ENCODE results near the gene CPVL.
A peak's percentile ranks its signal among the peaks of the same experiment; 100 is the strongest.

The CPVL gene

GRCh38 chr7:29158795-29159423 lies 12.6 kb upstream of the CPVL start:
- Histone ChIP-seq H3K9me3 (ENCODE audit: insufficient read depth, low read depth, low read length) (peaks cover 1% of the 10 kb centered on the region), H3K79me2 (ENCODE audit: control insufficient read depth, insufficient read depth, low read length, poor library complexity) (no peaks in the 10 kb centered on the region), H4K12ac (ENCODE audit: low read depth, low read length) (no peak overlapping the region), H4K8ac (ENCODE audit: low read depth, low read length) (no peak overlapping the region), H3K36me3 (ENCODE audit: control insufficient read depth in 1 of 2, insufficient read depth in 2 of 2, low read length in 2 of 2) (no peaks in the 10 kb centered on the region), H2AK5ac (ENCODE audit: low read length) (no peak overlapping the region), H3K9ac (ENCODE audit: low read length) (no peak overlapping the region), H3K79me1 (ENCODE audit: low read length) (no peaks in the 10 kb centered on the region), H4K91ac (ENCODE audit: low read depth, low read length) (no peak overlapping the region), H3K23ac (ENCODE audit: low read length) (no peak overlapping the region), H3K27ac (ENCODE audit: low read depth, low read length) (no peak overlapping the region), H3K4me2 (ENCODE audit: low read length) (no peak overlapping the region), H3K4me1 (ENCODE audit: control insufficient read depth in 1 of 2, insufficient read depth in 2 of 2, low read length in 2 of 2) (no peaks in the 10 kb centered on the region), H2AFZ (ENCODE audit: insufficient read depth, low read length, poor library complexity) (no peak overlapping the region), H3K18ac (ENCODE audit: low read length) (no peak overlapping the region), H2BK120ac (ENCODE audit: insufficient read depth, low read length, poor library complexity) (no peak overlapping the region), H3K4me3 (ENCODE audit: low read depth, low read length) (no peak overlapping the region), H2BK12ac (ENCODE audit: low read length) (no peak overlapping the region), H3K27me3 (ENCODE audit: insufficient read depth, low read length) (no peaks in the 10 kb centered on the region), H2BK5ac (ENCODE audit: low read depth, low read length, poor library complexity) (no peak overlapping the region), H3K14ac (ENCODE audit: low read length) (no peak overlapping the region), H3K4ac (ENCODE audit: low read depth, low read length) (no peak overlapping the region)
- no CpG with 5 or more reads among the region's 3 CpGs for WGBS (ENCODE audit: extremely low coverage, insufficient coverage, insufficient read length)
- no peak for DNase-seq

- no peak overlapping the region for H3K23ac ChIP-seq (ENCODE audit: low read length)
- no peak for DNase-seq
- H2BK12ac ChIP-seq (ENCODE audit: low read length) = no peak overlapping the region
- no peak overlapping the region for H3K4ac ChIP-seq (ENCODE audit: low read depth, low read length)
- no peak overlapping the region for H3K18ac ChIP-seq (ENCODE audit: low read length)
- H3K27me3 ChIP-seq (ENCODE audit: insufficient read depth, low read length) = no peaks in the 10 kb centered on the region
- H3K4me2 ChIP-seq (ENCODE audit: low read length) = no peak overlapping the region
- H3K14ac ChIP-seq (ENCODE audit: low read length) = no peak overlapping the region
- H2BK120ac ChIP-seq (ENCODE audit: insufficient read depth, low read length, poor library complexity) = no peak overlapping the region
- no peaks in the 10 kb centered on the region for H3K79me1 ChIP-seq (ENCODE audit: low read length)
- H3K27ac ChIP-seq (ENCODE audit: low read depth, low read length) = no peak overlapping the region
- WGBS (ENCODE audit: extremely low coverage, insufficient coverage, insufficient read length) = no CpG with 5 or more reads among the region's 5 CpGs
- H2AFZ ChIP-seq (ENCODE audit: insufficient read depth, low read length, poor library complexity) = no peak overlapping the region
- H4K8ac ChIP-seq (ENCODE audit: low read depth, low read length) = no peak overlapping the region
- H2BK5ac ChIP-seq (ENCODE audit: low read depth, low read length, poor library complexity) = no peak overlapping the region
- no peak overlapping the region for H4K12ac ChIP-seq (ENCODE audit: low read depth, low read length)
- no peak overlapping the region for H4K91ac ChIP-seq (ENCODE audit: low read depth, low read length)
- H3K4me3 ChIP-seq (ENCODE audit: low read depth, low read length) = no peak overlapping the region
- H3K36me3 ChIP-seq (ENCODE audit: control insufficient read depth in 1 of 2, insufficient read depth in 2 of 2, low read length in 2 of 2) = no peaks in the 10 kb centered on the region
- H3K79me2 ChIP-seq (ENCODE audit: control insufficient read depth, insufficient read depth, low read length, poor library complexity) = no peaks in the 10 kb centered on the region
- no peaks in the 10 kb centered on the region for H3K4me1 ChIP-seq (ENCODE audit: control insufficient read depth in 1 of 2, insufficient read depth in 2 of 2, low read length in 2 of 2)
- H2AK5ac ChIP-seq (ENCODE audit: low read length) = no peak overlapping the region
- no peak overlapping the region for H3K9ac ChIP-seq (ENCODE audit: low read length)
- H3K9me3 ChIP-seq (ENCODE audit: insufficient read depth, low read depth, low read length) = peaks cover 1% of the 10 kb centered on the region
Observed at GRCh38 chr7:29156907-29157452, 10.6 kb upstream of the CPVL start.

- Histone ChIP-seq H2BK5ac (ENCODE audit: low read depth, low read length, poor library complexity) (no peak overlapping the region), H2BK120ac (ENCODE audit: insufficient read depth, low read length, poor library complexity) (no peak overlapping the region), H3K4me2 (ENCODE audit: low read length) (no peak overlapping the region), H3K36me3 (ENCODE audit: control insufficient read depth in 1 of 2, insufficient read depth in 2 of 2, low read length in 2 of 2) (no peaks in the 10 kb centered on the region), H3K27me3 (ENCODE audit: insufficient read depth, low read length) (no peaks in the 10 kb centered on the region), H3K4ac (ENCODE audit: low read depth, low read length) (no peak overlapping the region), H3K9me3 (ENCODE audit: insufficient read depth, low read depth, low read length) (peaks cover 1% of the 10 kb centered on the region), H4K12ac (ENCODE audit: low read depth, low read length) (no peak overlapping the region), H2BK12ac (ENCODE audit: low read length) (no peak overlapping the region), H3K79me2 (ENCODE audit: control insufficient read depth, insufficient read depth, low read length, poor library complexity) (no peaks in the 10 kb centered on the region), H3K4me1 (ENCODE audit: control insufficient read depth in 1 of 2, insufficient read depth in 2 of 2, low read length in 2 of 2) (no peaks in the 10 kb centered on the region), H3K27ac (ENCODE audit: low read depth, low read length) (no peak overlapping the region), H3K9ac (ENCODE audit: low read length) (no peak overlapping the region), H4K8ac (ENCODE audit: low read depth, low read length) (no peak overlapping the region), H2AK5ac (ENCODE audit: low read length) (no peak overlapping the region), H2AFZ (ENCODE audit: insufficient read depth, low read length, poor library complexity) (no peak overlapping the region), H3K14ac (ENCODE audit: low read length) (no peak overlapping the region), H3K23ac (ENCODE audit: low read length) (no peak overlapping the region), H3K4me3 (ENCODE audit: low read depth, low read length) (no peak overlapping the region), H3K79me1 (ENCODE audit: low read length) (no peaks in the 10 kb centered on the region), H3K18ac (ENCODE audit: low read length) (no peak overlapping the region), H4K91ac (ENCODE audit: low read depth, low read length) (no peak overlapping the region)
- no CpG with 5 or more reads among the region's 2 CpGs for WGBS (ENCODE audit: extremely low coverage, insufficient coverage, insufficient read length)
- DNase-seq = peak; percentile 80 to 86
Observed at GRCh38 chr7:29154076-29154475, 7.7 kb upstream of the CPVL start.

GRCh38 chr7:29150856-29151255 lies 4.5 kb upstream of the CPVL start:
- DNase-seq = no peak
- H3K36me3 ChIP-seq (ENCODE audit: control insufficient read depth in 1 of 2, insufficient read depth in 2 of 2, low read length in 2 of 2) = no peaks in the 10 kb centered on the region
- no peak overlapping the region for H3K4me3 ChIP-seq (ENCODE audit: low read depth, low read length)
- peaks cover 5% of the 10 kb centered on the region in 2 experiments for H3K4me1 ChIP-seq (ENCODE audit: control insufficient read depth in 1 of 2, insufficient read depth in 2 of 2, low read length in 2 of 2)
- H4K91ac ChIP-seq (ENCODE audit: low read depth, low read length) = no peak overlapping the region
- no peak overlapping the region for H3K23ac ChIP-seq (ENCODE audit: low read length)
- no peak overlapping the region for H3K27ac ChIP-seq (ENCODE audit: low read depth, low read length)
- no peak overlapping the region for H2AK5ac ChIP-seq (ENCODE audit: low read length)
- no peak overlapping the region for H2BK120ac ChIP-seq (ENCODE audit: insufficient read depth, low read length, poor library complexity)
- H2BK5ac ChIP-seq (ENCODE audit: low read depth, low read length, poor library complexity) = no peak overlapping the region
- H3K18ac ChIP-seq (ENCODE audit: low read length) = no peak overlapping the region
- peaks cover 5% of the 10 kb centered on the region for H3K79me1 ChIP-seq (ENCODE audit: low read length)
- H2BK12ac ChIP-seq (ENCODE audit: low read length) = no peak overlapping the region
- H3K4ac ChIP-seq (ENCODE audit: low read depth, low read length) = no peak overlapping the region
- no peak overlapping the region for H3K9ac ChIP-seq (ENCODE audit: low read length)
- H3K27me3 ChIP-seq (ENCODE audit: insufficient read depth, low read length) = no peaks in the 10 kb centered on the region
- no peak overlapping the region for H2AFZ ChIP-seq (ENCODE audit: insufficient read depth, low read length, poor library complexity)
- H4K12ac ChIP-seq (ENCODE audit: low read depth, low read length) = no peak overlapping the region
- H3K9me3 ChIP-seq (ENCODE audit: insufficient read depth, low read depth, low read length) = peaks cover 1% of the 10 kb centered on the region
- H3K14ac ChIP-seq (ENCODE audit: low read length) = no peak overlapping the region
- no CpG with 5 or more reads among the region's 2 CpGs for WGBS (ENCODE audit: extremely low coverage, insufficient coverage, insufficient read length)
- no peak overlapping the region for H3K4me2 ChIP-seq (ENCODE audit: low read length)
- peaks cover 3% of the 10 kb centered on the region for H3K79me2 ChIP-seq (ENCODE audit: control insufficient read depth, insufficient read depth, low read length, poor library complexity)
- no peak overlapping the region for H4K8ac ChIP-seq (ENCODE audit: low read depth, low read length)
